Measurements from ENCODE around the gene LRRFIP1.

DNA sequence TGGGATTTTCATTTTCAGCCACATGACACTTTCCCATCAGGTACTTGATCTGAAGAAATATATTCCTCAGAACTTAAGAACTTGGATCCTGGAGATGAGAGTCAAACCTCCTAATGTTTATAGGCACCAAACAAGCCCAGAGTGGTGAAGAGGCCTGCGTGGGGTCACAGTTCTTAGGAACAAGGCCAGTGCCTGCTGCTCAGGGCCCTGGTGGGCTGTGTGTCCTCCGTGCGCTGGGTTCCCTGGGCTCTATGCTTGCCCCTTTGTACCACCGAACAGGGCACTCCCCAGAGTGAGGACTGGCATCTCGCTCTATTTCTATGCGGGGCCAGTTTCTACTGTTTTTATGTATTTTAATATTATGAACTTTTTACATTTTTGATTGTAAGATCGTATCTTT lies 95.2 kb downstream of the LRRFIP1 start:
- TF ChIP-seq, protein P1, sequence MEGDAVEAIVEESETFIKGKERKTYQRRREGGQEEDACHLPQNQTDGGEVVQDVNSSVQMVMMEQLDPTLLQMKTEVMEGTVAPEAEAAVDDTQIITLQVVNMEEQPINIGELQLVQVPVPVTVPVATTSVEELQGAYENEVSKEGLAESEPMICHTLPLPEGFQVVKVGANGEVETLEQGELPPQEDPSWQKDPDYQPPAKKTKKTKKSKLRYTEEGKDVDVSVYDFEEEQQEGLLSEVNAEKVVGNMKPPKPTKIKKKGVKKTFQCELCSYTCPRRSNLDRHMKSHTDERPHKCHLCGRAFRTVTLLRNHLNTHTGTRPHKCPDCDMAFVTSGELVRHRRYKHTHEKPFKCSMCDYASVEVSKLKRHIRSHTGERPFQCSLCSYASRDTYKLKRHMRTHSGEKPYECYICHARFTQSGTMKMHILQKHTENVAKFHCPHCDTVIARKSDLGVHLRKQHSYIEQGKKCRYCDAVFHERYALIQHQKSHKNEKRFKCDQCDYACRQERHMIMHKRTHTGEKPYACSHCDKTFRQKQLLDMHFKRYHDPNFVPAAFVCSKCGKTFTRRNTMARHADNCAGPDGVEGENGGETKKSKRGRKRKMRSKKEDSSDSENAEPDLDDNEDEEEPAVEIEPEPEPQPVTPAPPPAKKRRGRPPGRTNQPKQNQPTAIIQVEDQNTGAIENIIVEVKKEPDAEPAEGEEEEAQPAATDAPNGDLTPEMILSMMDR (IDR thresholded peaks at IDR 0.05), result no peak
- TF ChIP-seq POLR2AphosphoS5 (IDR thresholded peaks at IDR 0.05) (no peak), POLR2A (IDR thresholded peaks at IDR 0.05) (no peak)
